DND-41 (cell line): ENCODE measurements around the gene BAG3.
A peak's percentile ranks its signal among the peaks of the same experiment; 100 is the strongest.

Source experiments
- ATAC-seq: fragments of 200-7000 bp; cut with Tn5 transposase; 3 replicates; pipeline ENCODE4 v1.9.1; 2021; ENCODE audit warnings: low read depth; ENCODE audit not compliant: insufficient read depth
- DNase-seq: peaks from one replicate; pipeline ENCODE4 v3.0.0-alpha.2; 2020
- H2AFZ ChIP-seq: 2 replicates; pipeline ENCODE4 v1.6.0; 2012; ENCODE audit warnings: low read depth, low read length
- H3K27ac ChIP-seq: 2 replicates; pipeline ENCODE4 v1.5.1; 2012; ENCODE audit warnings: low read length, inconsistent platforms
- H3K27me3 ChIP-seq: fragments of 200-600 bp; sonication (generic); 2 replicates; pipeline ENCODE4 v1.6.0; 2012; ENCODE audit warnings: low read length, mild to moderate bottlenecking, inconsistent platforms; ENCODE audit not compliant: insufficient read depth, poor library complexity
- H3K36me3 ChIP-seq: 2 replicates; pipeline ENCODE4 v1.5.1; 2012; ENCODE audit warnings: low read length, inconsistent platforms; ENCODE audit not compliant: insufficient read depth
- H3K4me1 ChIP-seq: 2 replicates; pipeline ENCODE4 v1.5.1; 2012; ENCODE audit warnings: mild to moderate bottlenecking, low read length; ENCODE audit not compliant: insufficient read depth
- H3K4me2 ChIP-seq: 2 replicates; pipeline ENCODE4 v1.6.0; 2012; ENCODE audit warnings: mild to moderate bottlenecking, moderate library complexity, low read length, inconsistent platforms; ENCODE audit not compliant: insufficient read depth
- H3K4me3 ChIP-seq, 2 experiments: fragments of 200-600 bp in 1 of 2; shearing (Covaris generic) in 1 of 2; 2 replicates each; pipeline ENCODE4 v1.5.1; 2012 to 2016; ENCODE audit warnings: inconsistent platforms in 2 of 2, low read length in 2 of 2, mild to moderate bottlenecking in 2 of 2, low read depth in 1 of 2, moderate library complexity in 1 of 2
- H3K79me2 ChIP-seq: 2 replicates; pipeline ENCODE4 v1.6.0; 2012; ENCODE audit warnings: low read length, inconsistent platforms; ENCODE audit not compliant: insufficient read depth
- H3K9ac ChIP-seq: 2 replicates; pipeline ENCODE4 v1.6.0; 2012; ENCODE audit warnings: low read depth, mild to moderate bottlenecking, inconsistent platforms, low read length, moderate library complexity
- H3K9me3 ChIP-seq: 2 replicates; pipeline ENCODE4 v1.5.1; 2012; ENCODE audit warnings: low read length, moderate library complexity, mild to moderate bottlenecking, inconsistent platforms; ENCODE audit not compliant: insufficient read depth, severe bottlenecking
- H4K20me1 ChIP-seq: 2 replicates; pipeline ENCODE4 v1.6.0; 2012; ENCODE audit warnings: low read length; ENCODE audit not compliant: insufficient read depth
- CTCF ChIP-seq: IDR thresholded peaks from 2 replicates; pipeline ENCODE4 v1.5.1; 2012; ENCODE audit warnings: borderline replicate concordance, low read length, moderate library complexity, mild to moderate bottlenecking; ENCODE audit not compliant: poor library complexity, severe bottlenecking; ENCODE audit errors: extremely low read depth
- EZH2 ChIP-seq: IDR thresholded peaks from 3 replicates; pipeline ENCODE4 v1.6.1; 2012; ENCODE audit warnings: borderline replicate concordance, low read depth, mild to moderate bottlenecking, moderate library complexity, low read length, inconsistent platforms; ENCODE audit not compliant: severe bottlenecking

Gene BAG3

GRCh38 chr10:119644994-119645393 lies 6.2 kb upstream of the BAG3 start:
- H3K27ac ChIP-seq: no peak overlapping the region
- no peak for ATAC-seq
- H3K4me2 ChIP-seq: no peak overlapping the region
- H3K79me2 ChIP-seq: no peaks in the 10 kb centered on the region
- H3K9me3 ChIP-seq: peaks cover 5% of the 10 kb centered on the region
- peaks cover 3% of the 10 kb centered on the region for H3K4me1 ChIP-seq
- TF ChIP-seq CTCF (no peak), EZH2 (no peak)
- DNase-seq: no peak
- H3K36me3 ChIP-seq: no peaks in the 10 kb centered on the region
- H3K27me3 ChIP-seq: peaks cover 5% of the 10 kb centered on the region
- H4K20me1 ChIP-seq: no peaks in the 10 kb centered on the region
- H2AFZ ChIP-seq: no peak overlapping the region
- no peak overlapping the region for H3K9ac ChIP-seq
- H3K4me3 ChIP-seq: no peak overlapping the region

GRCh38 chr10:119650062-119650461 lies 1.1 kb upstream of the BAG3 start:
- Histone ChIP-seq H3K4me1 (peaks cover 33% of the 10 kb centered on the region), H3K9me3 (no peaks in the 10 kb centered on the region), H3K4me3 (peak overlapping the region in 1 of 2 experiments; percentile 81; a peak in 1 of 4 replicates), H3K9ac (peak overlapping the region; percentile 82; the same call in 1 of the 2 replicates), H4K20me1 (no peaks in the 10 kb centered on the region), H3K4me2 (peak overlapping the region; percentile 90), H3K36me3 (no peaks in the 10 kb centered on the region), H3K79me2 (no peaks in the 10 kb centered on the region), H2AFZ (peak overlapping the region; percentile 95), H3K27ac (no peak overlapping the region; the same call in 1 of the 2 replicates), H3K27me3 (peaks cover 22% of the 10 kb centered on the region)
- no peak for TF ChIP-seq EZH2
- no peak for TF ChIP-seq CTCF
- DNase-seq: no peak
- no peak for ATAC-seq

- ATAC-seq (peak; percentile 21), DNase-seq (peak; percentile 24)
- H3K36me3 ChIP-seq: no peaks in the 10 kb centered on the region
- H3K79me2 ChIP-seq: no peaks in the 10 kb centered on the region
- TF ChIP-seq CTCF: no peak
- TF ChIP-seq EZH2: peak; percentile 79
- no peaks in the 10 kb centered on the region for H3K9me3 ChIP-seq
- H4K20me1 ChIP-seq: no peaks in the 10 kb centered on the region
- H2AFZ ChIP-seq: peak overlapping the region; percentile 87
- H3K4me1 ChIP-seq: peaks cover 33% of the 10 kb centered on the region
- H3K27ac ChIP-seq: 0 out of 2 replicates have a peak overlapping the region, but pooled peaks have one; percentile 29
- peak overlapping the region; percentile 63 to 81; a peak in 3 of 4 replicates for H3K4me3 ChIP-seq
- H3K4me2 ChIP-seq: peak overlapping the region; percentile 90
- peaks cover 22% of the 10 kb centered on the region for H3K27me3 ChIP-seq
- peak overlapping the region; percentile 82 for H3K9ac ChIP-seq
Measured at GRCh38 chr10:119651514-119652360, 557 bp downstream of the BAG3 start.
